ENCODE data around the gene CXCR5.

DNA sequence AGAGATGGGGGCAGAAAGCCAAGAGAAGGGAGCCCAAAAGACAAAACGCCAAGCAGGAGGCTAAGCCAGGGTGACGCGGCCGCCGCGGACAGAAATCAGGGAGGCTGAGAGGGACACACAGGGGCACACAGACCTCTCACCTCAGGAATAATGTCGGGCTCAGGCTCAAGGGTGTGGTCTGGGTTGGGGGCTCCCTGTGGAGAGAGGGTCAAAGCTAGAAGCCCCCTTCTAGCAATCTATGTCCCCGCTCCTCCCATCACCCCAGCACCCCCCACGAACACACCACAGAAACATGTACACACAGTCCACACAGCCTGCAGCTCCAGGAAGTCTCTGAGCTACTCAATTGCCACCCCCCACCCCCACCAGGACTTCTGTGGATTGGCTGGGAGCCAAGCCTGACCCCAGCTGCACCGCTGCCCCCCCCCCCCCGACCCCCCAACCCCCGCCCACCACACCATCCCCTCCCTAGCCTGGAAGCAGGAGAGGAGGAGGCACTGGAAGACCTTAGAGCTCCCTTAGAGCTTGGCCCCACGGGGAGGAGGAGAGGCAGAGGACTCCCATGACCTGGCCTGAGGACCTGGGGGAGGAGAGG is 35.1 kb downstream of the CXCR5 start:
- TF ChIP-seq, protein P1, sequence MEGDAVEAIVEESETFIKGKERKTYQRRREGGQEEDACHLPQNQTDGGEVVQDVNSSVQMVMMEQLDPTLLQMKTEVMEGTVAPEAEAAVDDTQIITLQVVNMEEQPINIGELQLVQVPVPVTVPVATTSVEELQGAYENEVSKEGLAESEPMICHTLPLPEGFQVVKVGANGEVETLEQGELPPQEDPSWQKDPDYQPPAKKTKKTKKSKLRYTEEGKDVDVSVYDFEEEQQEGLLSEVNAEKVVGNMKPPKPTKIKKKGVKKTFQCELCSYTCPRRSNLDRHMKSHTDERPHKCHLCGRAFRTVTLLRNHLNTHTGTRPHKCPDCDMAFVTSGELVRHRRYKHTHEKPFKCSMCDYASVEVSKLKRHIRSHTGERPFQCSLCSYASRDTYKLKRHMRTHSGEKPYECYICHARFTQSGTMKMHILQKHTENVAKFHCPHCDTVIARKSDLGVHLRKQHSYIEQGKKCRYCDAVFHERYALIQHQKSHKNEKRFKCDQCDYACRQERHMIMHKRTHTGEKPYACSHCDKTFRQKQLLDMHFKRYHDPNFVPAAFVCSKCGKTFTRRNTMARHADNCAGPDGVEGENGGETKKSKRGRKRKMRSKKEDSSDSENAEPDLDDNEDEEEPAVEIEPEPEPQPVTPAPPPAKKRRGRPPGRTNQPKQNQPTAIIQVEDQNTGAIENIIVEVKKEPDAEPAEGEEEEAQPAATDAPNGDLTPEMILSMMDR (IDR thresholded peaks at IDR 0.05 in 8 of 11, conservative IDR thresholded peaks at IDR 0.05 in 3 of 11) = no peak
- TF ChIP-seq POLR2A (IDR thresholded peaks at IDR 0.05) = no peak
- no peak for TF ChIP-seq POLR2AphosphoS5 (IDR thresholded peaks at IDR 0.05)

Data from spleen (tissue), 7 donors.